Trophoblast cell (in vitro differentiated cells and primary cell): ENCODE measurements around the gene TMEM208.

Experiments used
- DNase-seq, 2 donors: peaks; one replicate each; pipeline ENCODE4 v3.0.0-alpha.2; 2016
- H2AFZ ChIP-seq: 2 replicates; pipeline ENCODE4 v1.6.1; 2013; ENCODE audit warnings: low read length, moderate library complexity, mild to moderate bottlenecking; ENCODE audit not compliant: insufficient read depth, poor library complexity
- H2AK5ac ChIP-seq: 2 replicates; pipeline ENCODE4 v1.6.1; 2013; ENCODE audit warnings: mild to moderate bottlenecking, low read length
- H2BK120ac ChIP-seq: 2 replicates; pipeline ENCODE4 v1.6.1; 2013; ENCODE audit warnings: low read length, mild to moderate bottlenecking, moderate library complexity; ENCODE audit not compliant: insufficient read depth, poor library complexity
- H2BK12ac ChIP-seq: 2 replicates; pipeline ENCODE4 v1.6.1; 2013; ENCODE audit warnings: mild to moderate bottlenecking, low read length, moderate library complexity
- H2BK5ac ChIP-seq: 2 replicates; pipeline ENCODE4 v1.6.1; 2013; ENCODE audit warnings: low read length, low read depth, moderate library complexity, mild to moderate bottlenecking; ENCODE audit not compliant: poor library complexity
- H3K14ac ChIP-seq: 2 replicates; pipeline ENCODE4 v1.6.1; 2013; ENCODE audit warnings: mild to moderate bottlenecking, low read length
- H3K18ac ChIP-seq: 2 replicates; pipeline ENCODE4 v1.6.1; 2013; ENCODE audit warnings: mild to moderate bottlenecking, low read length
- H3K23ac ChIP-seq: 2 replicates; pipeline ENCODE4 v1.6.1; 2013; ENCODE audit warnings: low read length
- H3K27ac ChIP-seq: 2 replicates; pipeline ENCODE4 v1.5.1; 2013; ENCODE audit warnings: low read depth, mild to moderate bottlenecking, inconsistent platforms, low read length, moderate library complexity
- H3K27me3 ChIP-seq: 2 replicates; pipeline ENCODE4 v1.6.1; 2013; ENCODE audit warnings: inconsistent platforms, mild to moderate bottlenecking, low read length, moderate library complexity; ENCODE audit not compliant: insufficient read depth
- H3K36me3 ChIP-seq, 2 experiments: 1 replicate in 1 of 2; 2 replicates in 1 of 2; pipeline ENCODE4 v1.6.1; 2013; ENCODE audit warnings: low read length in 2 of 2, mild to moderate bottlenecking in 2 of 2, moderate library complexity in 1 of 2; ENCODE audit not compliant: insufficient read depth in 2 of 2, control insufficient read depth in 1 of 2
- H3K4ac ChIP-seq: 2 replicates; pipeline ENCODE4 v1.6.1; 2013; ENCODE audit warnings: low read depth, mild to moderate bottlenecking, low read length, moderate library complexity
- H3K4me1 ChIP-seq, 2 experiments: 1 replicate in 1 of 2; 2 replicates in 1 of 2; pipeline ENCODE4 v1.6.1; 2013; ENCODE audit warnings: low read length in 2 of 2, mild to moderate bottlenecking in 2 of 2, moderate library complexity in 1 of 2; ENCODE audit not compliant: insufficient read depth in 2 of 2, control insufficient read depth in 1 of 2
- H3K4me2 ChIP-seq: 2 replicates; pipeline ENCODE4 v1.6.1; 2013; ENCODE audit warnings: inconsistent platforms, mild to moderate bottlenecking, low read length, moderate library complexity
- H3K4me3 ChIP-seq: 2 replicates; pipeline ENCODE4 v1.5.1; 2013; ENCODE audit warnings: mild to moderate bottlenecking, low read depth, low read length, inconsistent platforms
- H3K79me1 ChIP-seq: one replicate; pipeline ENCODE4 v1.6.1; 2013; ENCODE audit warnings: low read length
- H3K79me2 ChIP-seq: 2 replicates; pipeline ENCODE4 v1.6.1; 2013; ENCODE audit warnings: low read length, mild to moderate bottlenecking; ENCODE audit not compliant: control insufficient read depth, insufficient read depth, poor library complexity
- H3K9ac ChIP-seq: 2 replicates; pipeline ENCODE4 v1.6.1; 2013; ENCODE audit warnings: mild to moderate bottlenecking, low read length
- H3K9me3 ChIP-seq: 2 replicates; pipeline ENCODE4 v1.6.1; 2013; ENCODE audit warnings: low read depth, mild to moderate bottlenecking, control low read depth, inconsistent platforms, low read length; ENCODE audit not compliant: insufficient read depth
- H4K12ac ChIP-seq: 2 replicates; pipeline ENCODE4 v1.6.1; 2013; ENCODE audit warnings: low read depth, mild to moderate bottlenecking, low read length, moderate library complexity
- H4K8ac ChIP-seq: 2 replicates; pipeline ENCODE4 v1.6.1; 2013; ENCODE audit warnings: low read depth, mild to moderate bottlenecking, low read length, moderate library complexity
- H4K91ac ChIP-seq: one replicate; pipeline ENCODE4 v1.6.1; 2013; ENCODE audit warnings: low read depth, mild to moderate bottlenecking, low read length, moderate library complexity
- WGBS: extraction: QIAGEN DNeasy Blood & Tissue Kit; methylation state at CpG from one replicate; pipeline ENCODE4 v1.1.7; 2013; ENCODE audit warnings: missing lambda C conversion rate; ENCODE audit not compliant: insufficient read length, insufficient coverage; ENCODE audit errors: extremely low coverage; 5-methylcytosine and 5-hydroxymethylcytosine counted together

Gene TMEM208

GRCh38 chr16:67204076-67204475 lies 22.9 kb upstream of the TMEM208 start:
- Histone ChIP-seq H2AFZ (no peak overlapping the region), H3K9ac (no peak overlapping the region), H3K36me3 (peaks cover 31 to 36% of the 10 kb centered on the region in 2 experiments), H3K18ac (no peak overlapping the region), H4K8ac (no peak overlapping the region), H3K14ac (no peak overlapping the region), H4K91ac (no peak overlapping the region), H3K4me3 (no peak overlapping the region), H3K4ac (no peak overlapping the region), H3K27me3 (no peaks in the 10 kb centered on the region), H2AK5ac (no peak overlapping the region), H3K4me2 (no peak overlapping the region), H2BK5ac (no peak overlapping the region), H3K23ac (no peak overlapping the region), H4K12ac (no peak overlapping the region), H3K79me1 (peaks cover 11% of the 10 kb centered on the region), H3K27ac (no peak overlapping the region), H2BK12ac (no peak overlapping the region), H3K79me2 (no peaks in the 10 kb centered on the region), H3K4me1 (peaks cover 29 to 31% of the 10 kb centered on the region in 2 experiments), H2BK120ac (no peak overlapping the region), H3K9me3 (peaks cover 4% of the 10 kb centered on the region)
- no CpG with 5 or more reads among the region's 4 CpGs for WGBS
- no peak for DNase-seq

GRCh38 chr16:67206129-67206837 lies 20.6 kb upstream of the TMEM208 start:
- no peak overlapping the region for H4K8ac ChIP-seq
- no CpG with 5 or more reads among the region's 8 CpGs for WGBS
- H2AFZ ChIP-seq: no peak overlapping the region
- H3K4me3 ChIP-seq: no peak overlapping the region
- no peak overlapping the region for H4K12ac ChIP-seq
- no peak for DNase-seq
- no peak overlapping the region for H4K91ac ChIP-seq
- H3K4ac ChIP-seq: no peak overlapping the region
- peaks cover 22 to 26% of the 10 kb centered on the region in 2 experiments for H3K4me1 ChIP-seq
- peaks cover 5% of the 10 kb centered on the region for H3K9me3 ChIP-seq
- H3K23ac ChIP-seq: no peak overlapping the region
- H3K27ac ChIP-seq: no peak overlapping the region
- no peak overlapping the region for H2BK12ac ChIP-seq
- no peak overlapping the region for H2AK5ac ChIP-seq
- H3K9ac ChIP-seq: no peak overlapping the region
- H3K79me1 ChIP-seq: peaks cover 9% of the 10 kb centered on the region
- H3K79me2 ChIP-seq: no peaks in the 10 kb centered on the region
- no peaks in the 10 kb centered on the region for H3K27me3 ChIP-seq
- peak overlapping the region; percentile 9 for H3K14ac ChIP-seq
- peak overlapping the region; percentile 13 for H2BK120ac ChIP-seq
- H3K36me3 ChIP-seq: peaks cover 28 to 29% of the 10 kb centered on the region in 2 experiments
- H3K4me2 ChIP-seq: no peak overlapping the region
- peak overlapping the region; percentile 30 for H3K18ac ChIP-seq
- H2BK5ac ChIP-seq: no peak overlapping the region

GRCh38 chr16:67206838-67207248 lies 20.1 kb upstream of the TMEM208 start:
- WGBS: no CpG with 5 or more reads among the region's 3 CpGs
- Histone ChIP-seq H3K18ac (no peak overlapping the region), H3K79me2 (no peaks in the 10 kb centered on the region), H3K4me3 (no peak overlapping the region), H3K36me3 (peaks cover 23 to 24% of the 10 kb centered on the region in 2 experiments), H2AK5ac (no peak overlapping the region), H2BK120ac (peak overlapping the region; percentile 23), H3K79me1 (peaks cover 9% of the 10 kb centered on the region), H3K4me1 (peaks cover 22 to 26% of the 10 kb centered on the region in 2 experiments), H3K9me3 (peaks cover 5% of the 10 kb centered on the region), H3K4me2 (no peak overlapping the region), H2AFZ (no peak overlapping the region), H2BK5ac (no peak overlapping the region), H3K27ac (no peak overlapping the region), H3K27me3 (no peaks in the 10 kb centered on the region), H3K4ac (no peak overlapping the region), H4K91ac (peak overlapping the region; percentile 33), H4K8ac (no peak overlapping the region), H3K9ac (no peak overlapping the region), H2BK12ac (no peak overlapping the region), H4K12ac (no peak overlapping the region), H3K23ac (no peak overlapping the region), H3K14ac (no peak overlapping the region)
- peak; percentile 99 to 100 for DNase-seq

GRCh38 chr16:67207249-67208091 lies 19.5 kb upstream of the TMEM208 start:
- Histone ChIP-seq H3K4ac (no peak overlapping the region), H3K23ac (no peak overlapping the region), H3K18ac (no peak overlapping the region), H3K79me1 (peaks cover 9% of the 10 kb centered on the region), H4K91ac (peak overlapping the region; percentile 33), H3K27me3 (no peaks in the 10 kb centered on the region), H3K14ac (peak overlapping the region; percentile 0), H4K8ac (no peak overlapping the region), H2AK5ac (no peak overlapping the region), H3K79me2 (no peaks in the 10 kb centered on the region), H3K9ac (no peak overlapping the region), H4K12ac (no peak overlapping the region), H2BK120ac (peak overlapping the region; percentile 23), H3K4me3 (no peak overlapping the region), H2AFZ (no peak overlapping the region), H3K9me3 (peaks cover 5% of the 10 kb centered on the region), H2BK5ac (no peak overlapping the region), H3K4me1 (peaks cover 22 to 26% of the 10 kb centered on the region in 2 experiments), H3K4me2 (no peak overlapping the region), H2BK12ac (no peak overlapping the region), H3K36me3 (peaks cover 16 to 17% of the 10 kb centered on the region in 2 experiments), H3K27ac (peak overlapping the region; percentile 0)
- WGBS: no CpG with 5 or more reads among the region's 21 CpGs
- peak; percentile 98 for DNase-seq
